Measurements from ENCODE around the gene SLITRK1.

- no peak for TF ChIP-seq ZBTB43 (CRISPR knock-in tag; IDR thresholded peaks at IDR 0.05)
- no peak for TF ChIP-seq POLR2AphosphoS5 (IDR thresholded peaks at IDR 0.05; ENCODE audit: control insufficient read depth, insufficient read depth, low read depth, low read length)
- TF ChIP-seq ZBTB26 (CRISPR knock-in tag; IDR thresholded peaks at IDR 0.05), result no peak
- no peak for TF ChIP-seq UBTF (IDR thresholded peaks at IDR 0.05; ENCODE audit: borderline replicate concordance in 1 of 2, low read depth in 2 of 2, low read length in 2 of 2)
- no peak for TF ChIP-seq BRD9 (IDR thresholded peaks at IDR 0.05; ENCODE audit: low read depth, partially characterized antibody)
- TF ChIP-seq SP1 (CRISPR knock-in tag; IDR thresholded peaks at IDR 0.05), result no peak
- no peak for TF ChIP-seq ESRRA (IDR thresholded peaks at IDR 0.05; ENCODE audit: borderline replicate concordance, low read depth)
- no peak for TF ChIP-seq FOSL1 (tag; conservative IDR thresholded peaks at IDR 0.05)
- TF ChIP-seq ERF (CRISPR knock-in tag; IDR thresholded peaks at IDR 0.05), result no peak
- no peak for TF ChIP-seq ZNF224 (CRISPR knock-in tag; IDR thresholded peaks at IDR 0.05)
- no peak for TF ChIP-seq KAT7 (CRISPR knock-in tag; IDR thresholded peaks at IDR 0.05; ENCODE audit: borderline replicate concordance)
- TF ChIP-seq HOMEZ (CRISPR knock-in tag; IDR thresholded peaks at IDR 0.05), result no peak
- TF ChIP-seq HBP1 (CRISPR knock-in tag; IDR thresholded peaks at IDR 0.05), result no peak
- TF ChIP-seq FOXP4 (CRISPR knock-in tag; IDR thresholded peaks at IDR 0.05; ENCODE audit: borderline replicate concordance), result no peak
These were observed 14.6 kb downstream of the SLITRK1 start for GRCh38 chr13:83867708-83868107.
